Measurements from ENCODE around the gene ABLIM3.

DNA sequence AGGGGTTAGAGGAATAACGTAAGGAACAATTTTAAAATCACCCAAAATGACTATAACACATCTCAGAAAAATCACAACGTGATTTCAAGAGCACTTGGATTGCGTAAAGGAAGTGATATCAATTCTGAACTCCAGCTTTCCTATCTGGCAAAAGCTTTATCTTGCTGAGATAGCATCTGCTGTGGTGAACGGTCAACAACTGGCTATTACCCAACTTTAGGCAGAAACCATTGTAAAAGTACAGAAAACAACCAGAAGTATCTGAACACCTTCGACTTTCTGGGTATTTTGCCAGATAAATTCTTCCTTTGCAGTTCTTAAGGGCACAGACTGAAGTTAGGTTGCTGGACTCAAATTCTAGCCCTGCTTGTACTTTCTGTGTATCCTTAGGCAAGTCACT lies 9.2 kb downstream of the ABLIM3 start:
- TF ChIP-seq, protein P1, sequence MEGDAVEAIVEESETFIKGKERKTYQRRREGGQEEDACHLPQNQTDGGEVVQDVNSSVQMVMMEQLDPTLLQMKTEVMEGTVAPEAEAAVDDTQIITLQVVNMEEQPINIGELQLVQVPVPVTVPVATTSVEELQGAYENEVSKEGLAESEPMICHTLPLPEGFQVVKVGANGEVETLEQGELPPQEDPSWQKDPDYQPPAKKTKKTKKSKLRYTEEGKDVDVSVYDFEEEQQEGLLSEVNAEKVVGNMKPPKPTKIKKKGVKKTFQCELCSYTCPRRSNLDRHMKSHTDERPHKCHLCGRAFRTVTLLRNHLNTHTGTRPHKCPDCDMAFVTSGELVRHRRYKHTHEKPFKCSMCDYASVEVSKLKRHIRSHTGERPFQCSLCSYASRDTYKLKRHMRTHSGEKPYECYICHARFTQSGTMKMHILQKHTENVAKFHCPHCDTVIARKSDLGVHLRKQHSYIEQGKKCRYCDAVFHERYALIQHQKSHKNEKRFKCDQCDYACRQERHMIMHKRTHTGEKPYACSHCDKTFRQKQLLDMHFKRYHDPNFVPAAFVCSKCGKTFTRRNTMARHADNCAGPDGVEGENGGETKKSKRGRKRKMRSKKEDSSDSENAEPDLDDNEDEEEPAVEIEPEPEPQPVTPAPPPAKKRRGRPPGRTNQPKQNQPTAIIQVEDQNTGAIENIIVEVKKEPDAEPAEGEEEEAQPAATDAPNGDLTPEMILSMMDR (IDR thresholded peaks at IDR 0.05) = no peak
- TF ChIP-seq POLR2AphosphoS5 (IDR thresholded peaks at IDR 0.05; ENCODE audit: low read depth, low read length) (no peak), TCF7L2 (IDR thresholded peaks at IDR 0.05; ENCODE audit: low read depth, low read length) (no peak), SIN3A (IDR thresholded peaks at IDR 0.05; ENCODE audit: borderline replicate concordance, insufficient read depth, low read depth, low read length) (no peak)
- TF ChIP-seq, protein P2, sequence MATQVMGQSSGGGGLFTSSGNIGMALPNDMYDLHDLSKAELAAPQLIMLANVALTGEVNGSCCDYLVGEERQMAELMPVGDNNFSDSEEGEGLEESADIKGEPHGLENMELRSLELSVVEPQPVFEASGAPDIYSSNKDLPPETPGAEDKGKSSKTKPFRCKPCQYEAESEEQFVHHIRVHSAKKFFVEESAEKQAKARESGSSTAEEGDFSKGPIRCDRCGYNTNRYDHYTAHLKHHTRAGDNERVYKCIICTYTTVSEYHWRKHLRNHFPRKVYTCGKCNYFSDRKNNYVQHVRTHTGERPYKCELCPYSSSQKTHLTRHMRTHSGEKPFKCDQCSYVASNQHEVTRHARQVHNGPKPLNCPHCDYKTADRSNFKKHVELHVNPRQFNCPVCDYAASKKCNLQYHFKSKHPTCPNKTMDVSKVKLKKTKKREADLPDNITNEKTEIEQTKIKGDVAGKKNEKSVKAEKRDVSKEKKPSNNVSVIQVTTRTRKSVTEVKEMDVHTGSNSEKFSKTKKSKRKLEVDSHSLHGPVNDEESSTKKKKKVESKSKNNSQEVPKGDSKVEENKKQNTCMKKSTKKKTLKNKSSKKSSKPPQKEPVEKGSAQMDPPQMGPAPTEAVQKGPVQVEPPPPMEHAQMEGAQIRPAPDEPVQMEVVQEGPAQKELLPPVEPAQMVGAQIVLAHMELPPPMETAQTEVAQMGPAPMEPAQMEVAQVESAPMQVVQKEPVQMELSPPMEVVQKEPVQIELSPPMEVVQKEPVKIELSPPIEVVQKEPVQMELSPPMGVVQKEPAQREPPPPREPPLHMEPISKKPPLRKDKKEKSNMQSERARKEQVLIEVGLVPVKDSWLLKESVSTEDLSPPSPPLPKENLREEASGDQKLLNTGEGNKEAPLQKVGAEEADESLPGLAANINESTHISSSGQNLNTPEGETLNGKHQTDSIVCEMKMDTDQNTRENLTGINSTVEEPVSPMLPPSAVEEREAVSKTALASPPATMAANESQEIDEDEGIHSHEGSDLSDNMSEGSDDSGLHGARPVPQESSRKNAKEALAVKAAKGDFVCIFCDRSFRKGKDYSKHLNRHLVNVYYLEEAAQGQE (IDR thresholded peaks at IDR 0.05; ENCODE audit: insufficient read depth in 1 of 2, low read depth in 2 of 2, low read length in 1 of 2) = no peak

All from Panc1 (cell line).